K562 (cell line): ENCODE measurements around the gene TUBGCP6. TPM values are rescaled to one million over a fixed set of nuclear protein-coding genes. Genes with fewer than 3 reads are reported as not detected.

ENCODE experiments used
- ATAC-seq: fragments of 200-7000 bp; cut with Tn5 transposase; 3 replicates; pipeline ENCODE4 v1.9.1; 2020; ENCODE audit warnings: moderate library complexity
- BruUV-seq: library from RNA; stranded (reverse); fragments of 400-500 nt; replicated peaks from 2 replicates; lab custom pipeline; 2021; lab: Mats Ljungman, UMichigan
- CTCF ChIA-PET: fragments of 300-600 bp; formaldehyde crosslinking; extraction: SDS; loops from one replicate; lab custom pipeline; 2021; ENCODE audit warnings: low intra/inter-chr PET ratio; lab: Yijun Ruan, JAX
- POLR2A ChIA-PET: fragments of 300-600, 350-650 bp; sonication (Branson Sonifier 250); formaldehyde crosslinking; extraction: SDS; loops from one replicate; lab custom pipeline; 2021; ENCODE audit warnings: antibody characterized with exemption, inconsistent platforms; lab: Yijun Ruan, JAX
- DNase-seq, 4 experiments: peaks; one replicate each; pipeline versions ENCODE4 v3.0.0 to v3.0.0-alpha.2; 2011 to 2018; ENCODE audit warnings: low spot score in 3 of 4, mixed read lengths in 3 of 4; ENCODE audit errors: extremely low read depth in 1 of 4
- FAIRE-seq: peaks from 2 replicates; lab custom pipeline; 2011; peaks lifted over from hg19 to GRCh38; lab: Jason Lieb, UNC
- H2AFZ ChIP-seq: 2 replicates; pipeline ENCODE4 v1.6.0; 2011; ENCODE audit warnings: low read depth, low read length, control low read depth, inconsistent platforms
- H3K27ac ChIP-seq: fragments of 200-600 bp; 3 replicates; pipeline ENCODE4 v1.8.0; 2011; ENCODE audit warnings: low read depth, mild to moderate bottlenecking, control low read depth, inconsistent platforms, low read length, moderate library complexity, mixed read lengths; ENCODE audit errors: extremely low read depth
- H3K27me3 ChIP-seq, 2 experiments: fragments of 300-600 bp in 1 of 2; 2 replicates in 1 of 2; 3 replicates in 1 of 2; pipeline versions ENCODE4 v1.6.0 to v1.8.0; 2011; ENCODE audit warnings: inconsistent platforms in 2 of 2, low read length in 2 of 2, mild to moderate bottlenecking in 1 of 2, mixed read lengths in 1 of 2, moderate library complexity in 1 of 2; ENCODE audit not compliant: control insufficient read depth in 2 of 2, insufficient read depth in 2 of 2
- H3K36me3 ChIP-seq: fragments of 300-600 bp; 3 replicates; pipeline ENCODE4 v1.8.0; 2011; ENCODE audit warnings: mild to moderate bottlenecking, low read length, inconsistent platforms; ENCODE audit not compliant: control insufficient read depth, insufficient read depth
- H3K4me1 ChIP-seq, 2 experiments: fragments of 200-600 bp in 1 of 2; replicated peaks in 1 of 2; 2 replicates in 1 of 2; 3 replicates in 1 of 2; pipeline versions ENCODE4 v1.5.1 to v1.8.0; 2011; ENCODE audit warnings: inconsistent platforms in 2 of 2, low read length in 2 of 2, mild to moderate bottlenecking in 1 of 2, mixed read lengths in 1 of 2, moderate library complexity in 1 of 2; ENCODE audit not compliant: control insufficient read depth in 2 of 2, insufficient read depth in 2 of 2
- H3K4me2 ChIP-seq: 2 replicates; pipeline ENCODE4 v1.6.1; 2011; ENCODE audit warnings: low read length, control low read depth, inconsistent platforms, mixed read lengths; ENCODE audit not compliant: insufficient read depth
- H3K4me3 ChIP-seq: fragments of 200-600 bp; sonication (generic), shearing (Covaris generic); 2 replicates; pipeline ENCODE4 v1.5.1; 2016; ENCODE audit warnings: control low read depth, inconsistent platforms
- H3K79me2 ChIP-seq: fragments of 200-600 bp; 3 replicates; pipeline ENCODE4 v1.8.0; 2011; ENCODE audit warnings: low read length, inconsistent platforms; ENCODE audit not compliant: control insufficient read depth, insufficient read depth
- H3K9ac ChIP-seq, 2 experiments: 2 replicates each; pipeline versions ENCODE4 v1.6.0 to v1.6.1; 2011; ENCODE audit warnings: low read depth in 2 of 2, low read length in 2 of 2, control low read depth in 1 of 2, inconsistent platforms in 1 of 2, mild to moderate bottlenecking in 1 of 2, mixed read lengths in 1 of 2; ENCODE audit not compliant: insufficient read depth in 1 of 2
- H3K9me1 ChIP-seq: one replicate; pipeline ENCODE4 v1.6.0; 2011; ENCODE audit warnings: inconsistent platforms, mild to moderate bottlenecking, low read length, moderate library complexity; ENCODE audit not compliant: control insufficient read depth, insufficient read depth
- H3K9me3 ChIP-seq: replicated peaks from 2 replicates; pipeline ENCODE4 v1.5.1; 2011; ENCODE audit warnings: low read depth, low read length, inconsistent platforms; ENCODE audit not compliant: control insufficient read depth, insufficient read depth
- H4K20me1 ChIP-seq: replicated peaks from 2 replicates; pipeline ENCODE4 v1.6.1; 2011; ENCODE audit warnings: low read length, inconsistent platforms, mixed read lengths; ENCODE audit not compliant: control insufficient read depth, insufficient read depth
- MLLT1 ChIP-seq, 2 experiments: fragments of 450-650 bp; IDR thresholded peaks; 2 replicates each; pipeline ENCODE4 v1.6.1; 2016
- NCOA4 ChIP-seq: fragments of 450-650 bp; IDR thresholded peaks from 2 replicates; pipeline ENCODE4 v1.6.1; 2018; ENCODE audit warnings: mild to moderate bottlenecking; ENCODE audit not compliant: partially characterized antibody
- POLR2A ChIP-seq: fragments of 450-650 bp; conservative IDR thresholded peaks from 2 replicates; pipeline ENCODE4 v1.6.1; 2016
- RBBP5 ChIP-seq: fragments of 200-600 bp; sonication (generic); IDR thresholded peaks from 2 replicates; pipeline ENCODE4 v1.6.1; 2012; ENCODE audit warnings: borderline replicate concordance, mild to moderate bottlenecking, low read length, control low read depth, inconsistent platforms; ENCODE audit not compliant: insufficient read depth, poor library complexity, severe bottlenecking
- RBFOX2 ChIP-seq: fragments of 200-400 bp; formaldehyde crosslinking; IDR thresholded peaks from 2 replicates; pipeline ENCODE4 v1.6.1; 2017; ENCODE audit warnings: low read depth, mild to moderate bottlenecking, low read length, moderate library complexity
- TEAD1 ChIP-seq, 2 experiments: fragments of 450-650 bp in 1 of 2; sonication (generic) in 1 of 2; formaldehyde crosslinking; IDR thresholded peaks; 2 replicates each; pipeline versions ENCODE4 v1.4.0 to v1.8.0; 2020 to 2022; ENCODE audit warnings: mild to moderate bottlenecking in 2 of 2, missing genetic modification reagents in 1 of 2
- USF1 ChIP-seq: sonication (generic); formaldehyde crosslinking; IDR thresholded peaks from 2 replicates; pipeline ENCODE4 v1.9.0; 2022; ENCODE audit warnings: mild to moderate bottlenecking, missing genetic modification reagents
- WGBS: fragments of 100-300 bp; shearing (Covaris generic); methylation state at CpG from one replicate; pipeline ENCODE4 v1.1.6; 2016; ENCODE audit warnings: low coverage, mixed read lengths; ENCODE audit not compliant: insufficient coverage; ENCODE audit errors: missing lambda C conversion rate; 5-methylcytosine and 5-hydroxymethylcytosine counted together
- in situ Hi-C: fragments of 300-500 bp; cut with MboI; formaldehyde crosslinking; loops from 4 replicates; pipeline ENCODE4 v1.15.0; 2018; ENCODE audit warnings: inconsistent platforms, mixed read lengths
- intact Hi-C: fragments of 100-400 bp; cut with micrococcal nuclease; formaldehyde crosslinking; loops from 2 replicates; pipeline ENCODE4 v1.14.2; 2022
- polyA plus RNA-seq, 8 experiments: library from polyadenylated mRNA; depleted of rRNA in 4 of 8; stranded (reverse) in 5 of 8; unstranded in 3 of 8; fragments of >200 nt; fragmentation: Nextera tagmentation in 2 of 8; fragmentation: Illumina TruSeq in 1 of 8; extraction: Ambion mirVana in 2 of 8; extraction: Trizol in 1 of 8; gene quantifications; 2 replicates each; pipeline versions ENCODE4 v1.2.1 to v1.2.3, GENCODE V29; 2011 to 2014; ENCODE audit warnings: inconsistent platforms in 1 of 8, missing spikeins in 1 of 8
- total RNA-seq, 7 experiments: library from RNA; depleted of rRNA in 6 of 7; stranded (reverse); fragments of >200 nt in 6 of 7; fragmentation: Illumina TruSeq in 2 of 7; extraction: Trizol in 2 of 7; gene quantifications; 2 replicates each; pipeline versions ENCODE4 v1.2.1 to v1.2.3, GENCODE V29; 2011 to 2021; ENCODE audit warnings: low replicate concordance in 1 of 7

TUBGCP6 gene
- total and polyA plus RNA-seq, 9 of the 15 experiments (the other 6 are each of a cell fraction or from before 2014, with no cell fraction given): 0.76 to 33.0 (median 10.1) TPM

GRCh38 chr22:50260434-50260800 is 15.6 kb upstream of the TUBGCP6 start:
- Histone ChIP-seq H3K36me3 (peaks cover 38% of the 10 kb centered on the region; the same call in 1 of the 3 replicates), H3K9ac (peak overlapping the region; percentile 72 to 95), H3K27ac (peak overlapping the region; percentile 76), H3K79me2 (peaks cover 27% of the 10 kb centered on the region), H4K20me1 (no peaks in the 10 kb centered on the region), H3K9me3 (no peaks in the 10 kb centered on the region), H3K27me3 (no peaks in the 10 kb centered on the region), H2AFZ (0 out of 2 replicates have a peak overlapping the region, but pooled peaks have one; percentile 4), H3K4me3 (peak overlapping the region; percentile 64), H3K4me2 (peak overlapping the region; percentile 79), H3K9me1 (no peaks in the 10 kb centered on the region), H3K4me1 (peaks cover 15 to 90% of the 10 kb centered on the region in 2 experiments; a peak in 4 of 5 replicates)
- DNase-seq (peak in 1 of 4 experiments; percentile 25), ATAC-seq (peak; percentile 11), FAIRE-seq (no peak)
- 11% methylated on average over 3 of the region's 11 CpGs for WGBS
- intact Hi-C loops: no loop called here
- CTCF ChIA-PET: no interaction called here
- 0 out of 2 replicates have a peak, but pooled peaks have one; percentile 8 for TF ChIP-seq POLR2A
- TF ChIP-seq TEAD1 (CRISPR knock-in tag; IDR thresholded peaks at IDR 0.05): 0 out of 4 replicates have a peak, but pooled peaks of 1 of the 2 experiments have one; percentile 24
- TF ChIP-seq RBBP5: peak; percentile 1
- TF ChIP-seq NCOA4: no peak
- POLR2A ChIA-PET: no interaction called here
- BruUV-seq: no TSS peak
- in situ Hi-C loops: no loop called here

GRCh38 chr22:50259302-50259701 is 14.5 kb upstream of the TUBGCP6 start:
- no peaks in the 10 kb centered on the region for H3K9me3 ChIP-seq
- FAIRE-seq: no peak
- H3K27me3 ChIP-seq: no peaks in the 10 kb centered on the region
- H3K4me1 ChIP-seq: peaks cover 15 to 90% of the 10 kb centered on the region in 2 experiments; a peak in 4 of 5 replicates
- no peak overlapping the region for H3K4me2 ChIP-seq
- peaks cover 44% of the 10 kb centered on the region; the same call in 1 of the 3 replicates for H3K36me3 ChIP-seq
- H3K79me2 ChIP-seq: peaks cover 27% of the 10 kb centered on the region
- no TSS peak for BruUV-seq
- no peaks in the 10 kb centered on the region for H4K20me1 ChIP-seq
- no CpG with 5 or more reads among the region's 15 CpGs for WGBS
- H3K9ac ChIP-seq: peak overlapping the region in 1 of 2 experiments; percentile 78; a peak in 2 of 4 replicates
- ATAC-seq: no peak
- H3K9me1 ChIP-seq: no peaks in the 10 kb centered on the region
- H2AFZ ChIP-seq: no peak overlapping the region
- DNase-seq: no peak
- H3K27ac ChIP-seq: no peak overlapping the region
- no peak overlapping the region for H3K4me3 ChIP-seq
- POLR2A ChIA-PET: interaction anchor here (1.0 kb wide), 1 partner anchor 13 kb away, joined by 3 read pairs; no protein-coding TSS in a partner anchor
- TF ChIP-seq USF1 (CRISPR knock-in tag) (no peak), MLLT1 (IDR thresholded peaks at IDR 0.05) (no peak), RBFOX2 (0 out of 2 replicates have a peak, but pooled peaks have one; percentile 12)
- in situ Hi-C loops: no loop called here
- CTCF ChIA-PET: no interaction called here
- intact Hi-C loops: no loop called here
